ACHN (cell line): ENCODE data around the gene IL15RA.
A peak's percentile ranks its signal among the peaks of the same experiment; 100 is the strongest.
"Not testable (repeated sequence)": the region's sequence is repeated elsewhere in the genome, so short reads cannot be mapped to it uniquely, and the experiment has no call there.

Experiments
- DNase-seq: peaks from one replicate; pipeline ENCODE4 v3.0.0-alpha.2; 2015
- in situ Hi-C: cut with HindIII; loops from 2 replicates; pipeline ENCODE4 v1.10.0; 2017; ENCODE audit warnings: low sequenced_read_pairs, low pct_ligation_motif_present, low pct_unique_long_range_greater_than_20kb

IL15RA gene

DNA sequence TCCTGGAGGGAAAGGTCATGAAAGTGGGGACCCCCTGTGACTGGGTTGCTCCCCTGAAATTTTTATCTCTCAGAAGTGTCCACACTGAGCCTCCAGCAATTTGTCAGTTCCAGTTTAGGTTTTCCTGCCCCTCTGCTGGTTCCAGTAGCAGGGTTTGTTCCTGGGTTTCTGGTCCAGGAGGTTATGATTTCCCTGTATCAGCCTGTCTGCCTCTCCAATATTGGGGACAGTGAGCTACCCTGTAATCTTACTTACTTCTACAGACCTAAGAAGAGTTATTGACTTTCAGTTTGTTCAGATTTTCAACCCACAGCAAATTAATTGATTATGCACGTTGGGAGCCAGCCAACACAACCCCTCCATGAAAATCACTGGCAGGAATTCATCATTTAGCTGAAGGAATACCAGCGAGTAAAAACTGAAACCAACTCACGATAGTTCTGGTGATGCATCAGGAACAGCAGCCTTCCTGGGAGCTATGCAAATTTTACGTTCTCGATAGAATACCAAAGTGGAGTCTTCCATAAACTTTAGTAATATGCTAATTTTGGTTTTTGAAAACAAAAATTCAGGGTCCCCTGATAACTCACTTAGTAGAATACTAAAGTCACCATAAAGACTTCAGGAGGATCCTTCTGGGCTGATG lies 31.3 kb upstream of the IL15RA start:
- DNase-seq: no peak
- in situ Hi-C loops: no loop called here

DNA sequence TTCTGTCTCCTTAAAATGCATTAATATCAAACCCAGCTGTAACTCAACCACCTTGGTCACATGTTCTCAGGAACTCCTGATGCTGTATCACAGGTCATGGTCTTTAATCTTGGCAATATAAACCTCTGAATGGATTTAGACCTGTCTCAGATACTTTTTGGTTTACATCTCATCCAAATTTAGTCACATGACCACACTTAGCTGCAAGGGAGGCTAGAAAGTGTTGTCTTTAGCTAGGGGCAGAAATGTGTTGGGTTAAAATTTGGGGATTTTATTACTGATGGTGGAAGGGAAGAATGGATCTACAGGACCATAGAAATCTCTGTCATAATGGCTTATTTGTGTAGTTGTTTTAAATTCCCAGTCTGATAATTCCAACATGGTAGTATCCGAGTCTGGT lies 29.6 kb upstream of the IL15RA start:
- DNase-seq: no peak
- in situ Hi-C loops: no loop called here

DNA sequence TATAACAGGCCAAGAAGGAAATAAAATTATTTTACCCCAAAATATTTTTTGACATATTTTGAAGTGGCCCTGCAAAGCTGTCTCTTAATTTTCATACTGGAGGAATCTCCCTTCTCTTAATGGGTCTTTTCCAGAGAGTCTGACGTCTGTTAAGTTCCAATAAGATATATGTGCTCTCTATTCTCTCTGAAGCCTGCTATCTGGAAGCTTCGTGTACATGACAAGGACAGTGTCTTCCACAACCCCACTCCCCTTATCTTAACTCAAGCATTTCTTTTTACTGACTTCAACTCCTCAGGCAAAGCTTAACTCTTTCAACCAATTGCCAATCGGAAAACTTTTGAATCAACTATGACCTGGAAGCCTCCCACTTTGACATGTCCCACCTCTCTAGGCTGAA lies 29.2 kb upstream of the IL15RA start:
- in situ Hi-C loops: no loop called here
- DNase-seq: no peak

DNA sequence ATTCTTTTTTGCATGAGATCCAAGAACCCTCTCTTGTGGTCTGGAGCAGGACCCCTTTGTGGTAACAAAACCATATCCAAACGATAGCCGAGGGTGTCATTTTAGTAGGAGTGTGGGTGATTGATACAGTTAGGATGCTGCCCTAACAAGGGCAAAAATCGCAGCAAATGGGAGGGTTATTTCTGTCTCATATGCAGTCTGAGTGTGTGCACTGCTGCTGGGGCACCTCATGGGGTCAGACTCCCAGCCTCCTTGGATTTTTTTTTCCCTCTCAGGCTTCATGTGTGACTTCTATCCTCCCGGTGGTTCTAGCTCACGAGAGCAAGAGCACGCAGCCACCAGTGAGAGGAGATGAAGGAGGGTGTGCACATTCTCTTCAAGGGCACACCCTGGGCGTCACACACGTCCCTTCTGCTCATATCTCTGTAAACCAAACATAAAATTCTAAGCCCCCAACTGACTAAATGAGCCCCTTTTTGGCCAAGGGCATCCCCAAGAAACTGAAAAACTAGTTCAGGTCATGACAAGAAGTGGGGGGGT lies 28.6 kb upstream of the IL15RA start:
- no peak for DNase-seq
- in situ Hi-C loops: no loop called here

- DNase-seq, in situ Hi-C loops: not testable (repeated sequence)
These were observed 27.9 kb upstream of the IL15RA start for GRCh38 chr10:6005161-6005804.

- no peak for DNase-seq
These were observed 25.6 kb upstream of the IL15RA start for GRCh38 chr10:6002809-6003510.

GRCh38 chr10:5999440-6000165 lies 22.3 kb upstream of the IL15RA start:
- in situ Hi-C loops: no loop called here

More at GRCh38 chr10:6002809-6003510, 25.6 kb upstream of the IL15RA start:
- in situ Hi-C loops: no loop called here

DNA sequence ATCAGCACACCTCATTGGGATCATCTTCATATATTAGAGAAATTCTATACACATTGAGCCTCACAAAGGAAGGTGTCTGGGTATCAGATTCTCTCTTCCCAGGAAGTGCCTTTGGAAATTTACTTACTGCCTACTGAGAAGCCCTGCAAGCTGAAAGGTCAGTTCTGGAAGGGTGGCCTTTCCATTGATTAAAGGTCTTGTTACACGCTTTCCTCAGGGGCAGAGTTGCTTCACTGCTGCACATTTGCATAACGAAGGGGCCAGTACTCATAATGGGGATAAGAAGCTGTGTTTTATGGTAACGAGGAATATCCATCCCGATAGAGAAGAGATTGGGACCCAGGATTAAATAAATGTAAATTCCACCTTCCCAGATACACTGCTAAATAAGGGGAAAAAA lies 19.4 kb upstream of the IL15RA start:
- DNase-seq: no peak
- in situ Hi-C loops: no loop called here

More at GRCh38 chr10:5999440-6000165, 22.3 kb upstream of the IL15RA start:
- DNase-seq: no peak

GRCh38 chr10:5992398-5992797 lies 15.1 kb upstream of the IL15RA start:
- no peak for DNase-seq
- in situ Hi-C loops: no loop called here

DNA sequence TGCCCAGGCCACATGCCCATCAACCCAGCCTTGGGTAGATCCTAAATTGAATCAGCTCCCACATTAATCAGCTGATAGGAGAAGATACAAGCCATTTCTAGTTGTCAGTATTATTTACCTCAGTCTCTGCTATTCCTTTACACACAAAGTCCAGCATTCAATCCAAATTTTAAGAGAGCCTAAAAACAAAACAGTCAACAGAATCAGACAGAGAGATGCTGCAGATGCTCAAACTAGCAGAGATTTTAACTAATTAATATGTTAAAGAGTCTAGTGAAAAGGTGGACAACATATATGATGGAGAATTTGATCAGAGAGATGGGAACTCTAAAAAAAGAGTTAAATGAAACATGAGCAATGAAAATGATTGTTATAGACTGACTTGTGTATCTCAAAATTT lies 14.4 kb upstream of the IL15RA start:
- in situ Hi-C loops: no loop called here
- DNase-seq: no peak

DNA sequence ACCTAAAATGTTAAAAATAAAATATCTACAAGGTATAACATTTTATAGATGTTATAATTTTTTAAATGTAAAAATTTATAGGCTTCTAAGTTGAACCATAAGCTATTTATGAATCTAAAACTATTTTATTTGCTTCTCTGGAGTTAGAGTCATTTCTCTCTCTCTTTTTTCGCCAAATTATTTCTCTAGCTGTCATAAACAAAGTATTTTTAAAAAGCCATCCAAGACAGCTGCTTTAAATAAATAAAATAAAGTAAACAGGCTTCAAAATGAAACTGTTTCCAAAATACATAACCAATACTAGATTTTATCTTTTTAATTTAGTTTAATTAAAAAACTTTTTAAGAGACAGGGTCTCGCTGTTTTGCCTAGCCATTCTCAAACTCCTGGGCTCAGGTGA lies 12.4 kb upstream of the IL15RA start:
- in situ Hi-C loops: no loop called here
- DNase-seq: no peak

GRCh38 chr10:5988336-5988920 lies 11.1 kb upstream of the IL15RA start:
- DNase-seq: no peak
- in situ Hi-C loops: no loop called here

GRCh38 chr10:5987747-5988146 lies 10.4 kb upstream of the IL15RA start:
- no peak for DNase-seq

GRCh38 chr10:5985029-5985428 lies 7.7 kb upstream of the IL15RA start:
- no peak for DNase-seq
- in situ Hi-C loops: no loop called here

More at GRCh38 chr10:5987747-5988146, 10.4 kb upstream of the IL15RA start:
- in situ Hi-C loops: no loop called here

GRCh38 chr10:5983774-5984173 lies 6.4 kb upstream of the IL15RA start:
- DNase-seq: no peak
- in situ Hi-C loops: no loop called here

DNA sequence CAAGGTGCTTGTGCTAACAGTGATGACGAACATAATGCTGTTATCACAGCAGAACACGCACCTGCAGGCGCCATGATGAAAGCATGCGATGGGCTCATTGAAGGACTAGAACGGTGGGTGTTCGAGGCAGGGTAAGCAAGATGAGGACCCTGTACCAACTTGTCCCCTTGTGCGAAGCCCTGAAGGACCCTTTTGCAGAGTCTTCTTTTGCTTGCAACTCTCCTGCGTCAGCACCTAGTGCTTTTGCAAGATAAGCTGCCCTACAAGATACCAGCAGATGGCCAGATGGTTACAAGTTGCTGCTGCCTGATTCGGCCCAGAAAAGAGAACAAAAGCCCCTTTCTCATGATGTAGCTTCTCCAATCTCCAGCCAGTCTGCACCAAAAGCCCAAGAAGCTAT lies 4.2 kb upstream of the IL15RA start:
- in situ Hi-C loops: no loop called here
- no peak for DNase-seq

DNA sequence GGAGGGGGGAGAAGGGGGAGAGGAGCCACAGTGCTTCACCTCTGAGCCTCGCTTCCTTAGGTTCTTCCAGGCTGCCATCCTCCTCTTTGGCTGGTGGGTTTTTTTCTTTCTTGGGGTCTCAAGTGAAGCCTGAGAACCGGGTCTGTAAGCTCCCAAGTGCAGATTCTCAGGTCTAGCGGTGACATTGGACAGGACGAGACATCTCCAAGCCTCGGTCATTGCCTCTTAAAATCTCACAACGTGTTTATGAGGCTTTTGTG lies 817 bp upstream of the IL15RA start:
- no peak for DNase-seq
- in situ Hi-C loops: no loop called here

GRCh38 chr10:5976512-5977470 lies 552 bp downstream of the IL15RA start:
- in situ Hi-C loops: no loop called here
- peak; percentile 46 for DNase-seq
